BJ (cell line): ENCODE data around the gene EGLN1. TPM values are rescaled to one million over a fixed set of nuclear protein-coding genes. Genes with fewer than 3 reads are reported as not detected.

Experiments used
- CTCF ChIA-PET: fragments of 350-600 bp; formaldehyde crosslinking; extraction: SDS; loops from one replicate; lab custom pipeline; 2021; ENCODE audit warnings: antibody characterized with exemption, inconsistent platforms; lab: Yijun Ruan, JAX
- POLR2A ChIA-PET: fragments of 300-600 bp; sonication (Branson Sonifier 250); formaldehyde crosslinking; extraction: SDS; loops from one replicate; lab custom pipeline; 2021; ENCODE audit warnings: antibody characterized with exemption; lab: Charles Lee
- DNase-seq: peaks from one replicate; pipeline ENCODE4 v3.0.0-alpha.2; 2011; ENCODE audit warnings: low read depth
- H3K27me3 ChIP-seq: 2 replicates; pipeline ENCODE4 v1.6.0; 2011; ENCODE audit warnings: low read length; ENCODE audit not compliant: control insufficient read depth, insufficient read depth
- H3K36me3 ChIP-seq: 2 replicates; pipeline ENCODE4 v1.5.1; 2011; ENCODE audit warnings: low read length; ENCODE audit not compliant: control insufficient read depth, insufficient read depth
- H3K4me3 ChIP-seq: 2 replicates; pipeline ENCODE4 v1.5.1; 2011; ENCODE audit warnings: low read depth, mild to moderate bottlenecking, control low read depth, low read length
- CTCF ChIP-seq: IDR thresholded peaks from 2 replicates; pipeline ENCODE4 v1.5.1; 2011; ENCODE audit warnings: low read depth, mild to moderate bottlenecking, control low read depth, inconsistent platforms, low read length, moderate library complexity; ENCODE audit not compliant: insufficient read depth
- polyA plus RNA-seq: library from polyadenylated mRNA; depleted of rRNA; stranded (reverse); fragments of >200 nt; gene quantifications from 2 replicates; pipeline ENCODE4 v1.2.3, GENCODE V29; 2011

The EGLN1 gene
- polyA plus RNA-seq, 1 experiment, result 17.5 TPM

- H3K36me3 ChIP-seq, result no peaks in the 10 kb centered on the region
- H3K4me3 ChIP-seq, result peak overlapping the region; percentile 77
- DNase-seq, result no peak
- ChIA-PET POLR2A (interaction anchor here (1.3 kb wide), 1 partner anchor 10 kb away, joined by 4 read pairs; no protein-coding TSS in a partner anchor), CTCF (interaction anchor here (0.7 to 1.7 kb wide), 4 partner anchors 10 to 171 kb away, joined by 3 to 5 read pairs (median 3); no protein-coding TSS in a partner anchor)
- no peaks in the 10 kb centered on the region for H3K27me3 ChIP-seq
- TF ChIP-seq CTCF, result no peak
Observed at GRCh38 chr1:231420299-231420958, 1.7 kb downstream of the EGLN1 start.

- CTCF ChIA-PET, result interaction anchor here (1.0 to 1.6 kb wide), 2 partner anchors 9 to 62 kb away, joined by 3 read pairs; no protein-coding TSS in a partner anchor
- POLR2A ChIA-PET, result interaction anchor here (1.3 kb wide), 1 partner anchor 9 kb away, joined by 4 read pairs; no protein-coding TSS in a partner anchor
Observed at GRCh38 chr1:231419738-231420298, 2.3 kb downstream of the EGLN1 start.

GRCh38 chr1:231419147-231419546 lies 2.9 kb downstream of the EGLN1 start:
- CTCF ChIA-PET, result interaction anchor here (1.6 kb wide), 1 partner anchor 8 kb away, joined by 3 read pairs; no protein-coding TSS in a partner anchor

More at GRCh38 chr1:231419738-231420298, 2.3 kb downstream of the EGLN1 start:
- Histone ChIP-seq H3K27me3 (no peaks in the 10 kb centered on the region), H3K36me3 (no peaks in the 10 kb centered on the region), H3K4me3 (peak overlapping the region; percentile 77)
- no peak for TF ChIP-seq CTCF
- no peak for DNase-seq

GRCh38 chr1:231418741-231419107 lies 3.4 kb downstream of the EGLN1 start:
- TF ChIP-seq CTCF, result no peak
- ChIA-PET POLR2A (no interaction called here), CTCF (no interaction called here)
- DNase-seq, result no peak
- Histone ChIP-seq H3K36me3 (no peaks in the 10 kb centered on the region), H3K27me3 (no peaks in the 10 kb centered on the region), H3K4me3 (peak overlapping the region; percentile 77)

More at GRCh38 chr1:231419147-231419546, 2.9 kb downstream of the EGLN1 start:
- DNase-seq, result no peak
- Histone ChIP-seq H3K27me3 (no peaks in the 10 kb centered on the region), H3K36me3 (no peaks in the 10 kb centered on the region), H3K4me3 (peak overlapping the region; percentile 77)
- POLR2A ChIA-PET, result interaction anchor here (1.3 kb wide), 1 partner anchor 9 kb away, joined by 4 read pairs; no protein-coding TSS in a partner anchor
- TF ChIP-seq CTCF, result no peak

DNA sequence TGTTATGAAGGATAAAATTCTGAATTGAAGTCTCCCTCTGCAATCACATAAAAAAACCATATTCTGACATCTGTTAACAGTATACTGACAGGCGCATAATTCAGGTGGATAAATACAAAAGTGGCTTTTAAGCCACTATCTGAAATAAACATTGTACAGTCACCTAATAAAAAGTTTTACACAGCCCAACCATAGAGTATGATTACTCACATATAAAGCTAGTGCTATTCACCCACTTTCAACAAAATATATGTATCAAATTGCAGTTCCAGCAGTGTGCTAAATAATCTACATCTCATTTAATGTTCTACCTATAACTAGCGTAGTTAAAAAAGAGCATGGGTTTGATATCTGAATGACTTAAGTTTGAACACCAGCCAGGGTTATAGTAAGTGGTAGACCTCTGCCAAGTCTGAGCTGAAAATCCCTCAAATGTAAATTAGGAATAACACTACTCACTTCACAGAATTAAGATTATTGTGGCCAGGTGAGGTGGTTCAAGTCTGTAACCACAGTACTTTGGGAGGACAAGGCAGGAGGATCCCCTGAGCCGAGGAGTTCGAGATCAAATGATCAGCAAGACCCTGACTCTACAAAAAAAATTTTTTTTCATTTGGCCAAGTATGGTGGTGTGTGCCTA lies 3.9 kb downstream of the EGLN1 start:
- Histone ChIP-seq H3K4me3 (peak overlapping the region; percentile 77), H3K27me3 (no peaks in the 10 kb centered on the region), H3K36me3 (no peaks in the 10 kb centered on the region)
- TF ChIP-seq CTCF, result no peak
- CTCF ChIA-PET, result no interaction called here
- DNase-seq, result no peak
- POLR2A ChIA-PET, result no interaction called here
